Activated CD4-positive, alpha-beta T cell treated with anti-CD3 and anti-CD28 coated beads, Interleukin-10, Interleukin-2, amounts not matched to agents 100 ng/mL and 50 ng/mL, durations not matched to agents 16 hours and 8 hours (primary cell): ENCODE results near the gene LMNA.
"Not testable (repeated sequence)": the region's sequence is repeated elsewhere in the genome, so short reads cannot be mapped to it uniquely, and the experiment has no call there.

Experiments used
- DNase-seq: peaks from one replicate; pipeline ENCODE4 v3.0.0-alpha.2; 2020

LMNA gene

GRCh38 chr1:156164125-156164831, 49.8 kb downstream of the LMNA start:
- DNase-seq = no peak

- DNase-seq = no peak
Observed at GRCh38 chr1:156165083-156165482, 50.6 kb downstream of the LMNA start.

GRCh38 chr1:156167536-156167935, 53.0 kb downstream of the LMNA start:
- no peak for DNase-seq

GRCh38 chr1:156172696-156173470, 58.4 kb downstream of the LMNA start:
- DNase-seq = no peak

- DNase-seq = no peak
Observed at GRCh38 chr1:156176610-156177210, 62.2 kb downstream of the LMNA start.

GRCh38 chr1:156177919-156178654, 63.6 kb downstream of the LMNA start:
- DNase-seq = no peak

- no peak for DNase-seq
Observed at GRCh38 chr1:156180471-156180870, 66.0 kb downstream of the LMNA start.

- DNase-seq = not testable (repeated sequence)
Observed at GRCh38 chr1:156181391-156181924, 66.9 kb downstream of the LMNA start.

GRCh38 chr1:156182010-156182779, 67.7 kb downstream of the LMNA start:
- not testable (repeated sequence) for DNase-seq

GRCh38 chr1:156186347-156187177, 72.1 kb downstream of the LMNA start:
- DNase-seq = not testable (repeated sequence)
